ENCODE results near the gene NR0B1. TPM values are rescaled to one million over a fixed set of nuclear protein-coding genes. Genes with fewer than 3 reads are reported as not detected.

NR0B1 gene
- total RNA-seq, 1 experiment from 2014 or later = not detected

GRCh38 chrX:30313322-30313721 lies 4.1 kb upstream of the NR0B1 start:
- TF ChIP-seq FOSL1 (IDR thresholded peaks at IDR 0.05; ENCODE audit: low read depth) = no peak
- TF ChIP-seq SP1 (IDR thresholded peaks at IDR 0.05; ENCODE audit: low read depth) = no peak
- no peak for TF ChIP-seq TCF7L2 (IDR thresholded peaks at IDR 0.05; ENCODE audit: borderline replicate concordance, extremely low read depth, insufficient read depth, insufficient read length)
- TF ChIP-seq RAD21 (IDR thresholded peaks at IDR 0.05; ENCODE audit: low read depth) = no peak
- TF ChIP-seq ELF1 (IDR thresholded peaks at IDR 0.05; ENCODE audit: borderline replicate concordance, low read depth) = no peak
- no peak for TF ChIP-seq JUND (IDR thresholded peaks at IDR 0.05)
- no peak for TF ChIP-seq SRF (IDR thresholded peaks at IDR 0.05; ENCODE audit: low read depth)
- TF ChIP-seq YY1 (IDR thresholded peaks at IDR 0.05; ENCODE audit: extremely low read depth, insufficient replicate concordance, low read depth, low read length) = no peak
- no peak for TF ChIP-seq EZH2phosphoT487 (IDR thresholded peaks at IDR 0.05; ENCODE audit: borderline replicate concordance)
- TF ChIP-seq, protein P1, sequence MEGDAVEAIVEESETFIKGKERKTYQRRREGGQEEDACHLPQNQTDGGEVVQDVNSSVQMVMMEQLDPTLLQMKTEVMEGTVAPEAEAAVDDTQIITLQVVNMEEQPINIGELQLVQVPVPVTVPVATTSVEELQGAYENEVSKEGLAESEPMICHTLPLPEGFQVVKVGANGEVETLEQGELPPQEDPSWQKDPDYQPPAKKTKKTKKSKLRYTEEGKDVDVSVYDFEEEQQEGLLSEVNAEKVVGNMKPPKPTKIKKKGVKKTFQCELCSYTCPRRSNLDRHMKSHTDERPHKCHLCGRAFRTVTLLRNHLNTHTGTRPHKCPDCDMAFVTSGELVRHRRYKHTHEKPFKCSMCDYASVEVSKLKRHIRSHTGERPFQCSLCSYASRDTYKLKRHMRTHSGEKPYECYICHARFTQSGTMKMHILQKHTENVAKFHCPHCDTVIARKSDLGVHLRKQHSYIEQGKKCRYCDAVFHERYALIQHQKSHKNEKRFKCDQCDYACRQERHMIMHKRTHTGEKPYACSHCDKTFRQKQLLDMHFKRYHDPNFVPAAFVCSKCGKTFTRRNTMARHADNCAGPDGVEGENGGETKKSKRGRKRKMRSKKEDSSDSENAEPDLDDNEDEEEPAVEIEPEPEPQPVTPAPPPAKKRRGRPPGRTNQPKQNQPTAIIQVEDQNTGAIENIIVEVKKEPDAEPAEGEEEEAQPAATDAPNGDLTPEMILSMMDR (IDR thresholded peaks at IDR 0.05 in 2 of 3, conservative IDR thresholded peaks at IDR 0.05 in 1 of 3; ENCODE audit: borderline replicate concordance in 1 of 3, insufficient read depth in 1 of 3, low read depth in 2 of 3, low read length in 2 of 3) = no peak
- no peak for TF ChIP-seq SIN3A (IDR thresholded peaks at IDR 0.05; ENCODE audit: low read depth)
- no peak for TF ChIP-seq ZFX (IDR thresholded peaks at IDR 0.05)
- TF ChIP-seq, protein P2, sequence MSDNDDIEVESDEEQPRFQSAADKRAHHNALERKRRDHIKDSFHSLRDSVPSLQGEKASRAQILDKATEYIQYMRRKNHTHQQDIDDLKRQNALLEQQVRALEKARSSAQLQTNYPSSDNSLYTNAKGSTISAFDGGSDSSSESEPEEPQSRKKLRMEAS (IDR thresholded peaks at IDR 0.05) = no peak
- no peak for TF ChIP-seq EZH2 (IDR thresholded peaks at IDR 0.05)
- no peak for TF ChIP-seq CBX3 (IDR thresholded peaks at IDR 0.05; ENCODE audit: low read depth)
- Histone ChIP-seq H3K9me3 (ENCODE audit: control insufficient read depth in 1 of 2, insufficient read depth in 1 of 2, low read depth in 1 of 2, low read length in 2 of 2) (no peaks in the 10 kb centered on the region), H2AFZ (ENCODE audit: low read depth, low read length, poor library complexity, severe bottlenecking) (no peak overlapping the region), H3K9ac (ENCODE audit: low read length) (no peak overlapping the region), H3K4me3 (replicated peaks in 1 of 2; ENCODE audit: low read depth in 1 of 2, low read length in 2 of 2) (no peak overlapping the region), H3K36me3 (ENCODE audit: control insufficient read depth in 1 of 2, insufficient read depth in 2 of 2, low read length in 2 of 2) (no peaks in the 10 kb centered on the region), H3K27me3 (ENCODE audit: insufficient read depth, low read length) (no peaks in the 10 kb centered on the region), H3K27ac (ENCODE audit: low read depth, low read length) (no peak overlapping the region), H3K4me2 (ENCODE audit: low read length) (no peak overlapping the region), H3K79me2 (ENCODE audit: insufficient read depth, low read length) (no peaks in the 10 kb centered on the region), H3K9me2 (ENCODE audit: insufficient read depth) (no peaks in the 10 kb centered on the region), H3K4me1 (ENCODE audit: control insufficient read depth in 1 of 2, insufficient read depth in 2 of 2, low read length in 2 of 2) (no peaks in the 10 kb centered on the region), H4K20me1 (ENCODE audit: insufficient read depth) (no peaks in the 10 kb centered on the region)
- BruUV-seq (replicated peaks) = no TSS peak
- ChIA-PET CTCF (no interaction called here), RAD21 (ENCODE audit: low non-redundant PET in 1 of 2, low total read pairs in 2 of 2, uncharacterized antibody in 2 of 2, unreplicated experiment in 2 of 2) (no interaction called here), POLR2A (no interaction called here)
- DNase-seq (ENCODE audit: low read depth, low spot score) (no peak), ATAC-seq (no peak)
- intact Hi-C loops (cut with micrococcal nuclease) = no loop called here
